HG03521 (cell line): ENCODE results near the gene SEMA5A.

Experiments
- ATAC-seq: cut with Tn5 transposase; IDR thresholded peaks from one replicate; pipeline ENCODE4 v1.9.1; 2021; ENCODE audit warnings: mild to moderate bottlenecking, moderate library complexity; ENCODE audit not compliant: unreplicated experiment

Gene SEMA5A

DNA sequence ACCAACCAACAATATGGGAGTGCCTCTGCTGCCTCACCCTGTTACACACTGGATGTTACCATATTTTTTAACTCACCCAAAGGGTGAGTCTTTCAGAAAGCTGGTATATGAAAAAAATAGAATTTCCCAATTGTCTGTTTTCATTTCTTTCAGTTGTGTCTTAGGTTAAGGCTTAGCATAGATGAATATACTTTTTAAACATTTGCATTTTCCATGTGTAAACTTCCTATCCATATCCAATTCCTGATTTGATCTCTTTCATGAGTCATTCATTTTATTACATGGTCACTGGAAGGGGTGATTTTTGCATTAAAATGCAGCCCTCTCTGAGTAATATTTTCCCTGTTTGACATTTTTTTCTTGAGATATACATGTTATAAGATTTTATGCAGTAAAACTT is 406.5 kb downstream of the SEMA5A start:
- ATAC-seq: no peak

DNA sequence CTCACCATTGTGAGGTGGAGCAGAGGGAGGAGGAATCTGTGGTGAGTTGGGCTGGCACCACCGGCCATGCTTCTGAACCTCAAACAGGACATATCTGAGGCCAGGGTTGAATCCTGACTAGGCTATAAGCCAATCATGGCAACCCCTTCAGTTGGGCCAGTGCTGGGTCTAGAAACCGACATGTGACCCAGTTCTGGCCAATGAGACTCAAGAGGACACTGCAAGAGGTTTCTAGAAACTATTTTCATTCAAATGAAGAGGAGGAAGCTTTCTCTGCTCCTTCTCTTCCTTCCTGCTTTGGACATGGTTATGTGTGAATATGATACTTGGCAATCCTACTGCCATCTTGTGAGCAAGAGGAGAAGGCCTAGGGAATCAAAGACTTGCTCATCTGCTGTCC is 417.7 kb downstream of the SEMA5A start:
- ATAC-seq: no peak

- peak; percentile 44 for ATAC-seq
Measured at GRCh38 chr5:9126490-9126889, 419.4 kb downstream of the SEMA5A start.

- ATAC-seq: peak; percentile 84
Measured at GRCh38 chr5:9125852-9126251, 420.0 kb downstream of the SEMA5A start.

DNA sequence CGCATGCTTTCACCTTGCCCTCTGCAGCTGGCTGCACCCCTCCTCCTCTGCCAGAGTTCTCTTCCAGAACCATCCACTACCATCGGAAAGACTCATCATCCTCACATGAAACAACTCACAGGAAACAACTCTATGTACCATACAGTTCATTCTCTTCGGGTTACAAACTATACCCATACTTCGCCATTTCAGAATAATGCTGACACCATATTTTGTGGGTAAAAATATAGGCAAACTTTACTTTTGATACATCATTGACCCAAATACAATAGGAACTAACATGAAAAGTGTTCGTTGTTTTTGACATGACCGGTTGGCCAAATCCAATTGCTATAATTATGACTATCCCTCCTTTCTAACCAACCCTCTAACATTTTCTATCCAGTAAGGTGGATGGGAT is 421.0 kb downstream of the SEMA5A start:
- ATAC-seq: no peak

DNA sequence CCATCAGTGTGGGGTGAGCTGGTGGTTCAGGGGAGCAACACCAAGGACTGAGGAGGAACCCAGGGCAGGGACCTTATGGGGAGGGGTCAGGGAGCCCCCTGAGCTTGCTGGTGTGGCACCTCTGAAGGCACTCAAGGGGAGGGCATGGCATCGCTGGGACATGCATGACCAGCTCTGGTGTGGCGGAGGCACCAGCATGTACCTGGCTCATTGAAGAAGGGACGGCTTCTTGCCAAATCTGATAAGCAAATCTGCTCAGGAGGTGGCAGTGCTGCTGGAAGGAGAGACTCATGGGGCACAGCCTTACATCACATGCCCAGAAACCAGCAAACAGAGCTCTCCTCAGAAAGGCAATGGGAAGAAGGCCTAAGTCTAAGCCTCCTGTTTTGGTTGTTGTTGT is 421.8 kb downstream of the SEMA5A start:
- ATAC-seq: no peak

- ATAC-seq: no peak
Measured at GRCh38 chr5:9122528-9122927, 423.3 kb downstream of the SEMA5A start.

GRCh38 chr5:9121597-9121996 is 424.3 kb downstream of the SEMA5A start:
- ATAC-seq: no peak

GRCh38 chr5:9118852-9119251 is 427.0 kb downstream of the SEMA5A start:
- ATAC-seq: no peak

- ATAC-seq: no peak
Measured at GRCh38 chr5:9115093-9115492, 430.8 kb downstream of the SEMA5A start.

DNA sequence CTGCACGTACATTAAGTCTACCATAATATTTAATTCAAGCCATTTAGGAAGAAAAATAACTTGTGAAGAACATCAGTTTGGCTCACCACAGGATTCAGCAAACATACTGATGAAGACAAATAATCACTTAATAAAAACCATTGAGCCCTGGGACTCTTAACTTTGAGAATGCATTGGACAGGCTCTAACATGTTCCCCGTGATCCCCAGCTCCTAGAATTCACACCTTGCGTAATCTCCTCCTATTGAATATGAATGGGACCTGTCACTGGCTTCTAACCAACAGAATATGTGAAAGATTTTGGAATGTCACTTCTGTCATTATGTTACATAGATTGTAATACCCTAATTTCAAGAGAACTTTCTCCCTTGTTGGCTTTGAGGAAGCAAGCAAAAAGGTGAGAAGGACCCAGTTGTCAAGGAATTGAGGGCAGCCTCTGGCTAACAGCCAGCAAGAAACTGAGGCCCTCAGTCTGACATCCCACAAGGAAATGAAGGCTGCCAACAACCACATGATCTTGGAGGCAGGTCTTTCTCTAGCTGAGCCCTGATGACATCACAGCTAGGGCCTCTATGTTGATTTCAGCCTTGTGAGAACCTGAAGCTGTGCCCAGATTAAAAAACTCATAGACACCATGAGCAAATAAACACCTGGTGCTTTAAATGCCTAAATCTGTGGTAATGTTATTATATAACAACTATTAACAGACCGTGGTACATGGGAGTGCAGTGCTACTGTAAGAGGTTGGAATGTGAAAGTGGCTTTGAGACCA is 433.2 kb downstream of the SEMA5A start:
- ATAC-seq: no peak

DNA sequence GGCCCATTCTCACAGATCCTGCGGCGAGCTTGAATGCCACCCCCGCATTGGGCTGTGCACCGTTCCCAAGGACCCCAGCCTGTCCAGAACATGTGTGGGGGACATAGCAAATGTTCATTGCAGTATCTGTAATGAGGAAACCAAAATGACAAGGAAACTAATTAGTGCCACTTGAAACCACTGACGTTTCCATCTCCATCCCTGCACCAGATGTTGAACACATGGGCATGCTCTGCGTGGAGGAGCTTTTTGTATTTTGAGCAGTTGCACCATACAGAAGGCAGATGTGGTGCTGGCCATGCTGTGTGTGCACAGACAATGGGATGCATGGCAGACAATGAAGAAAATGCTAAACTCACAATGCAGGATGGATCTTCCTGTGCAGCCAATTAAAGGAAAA is 437.7 kb downstream of the SEMA5A start:
- ATAC-seq: no peak

DNA sequence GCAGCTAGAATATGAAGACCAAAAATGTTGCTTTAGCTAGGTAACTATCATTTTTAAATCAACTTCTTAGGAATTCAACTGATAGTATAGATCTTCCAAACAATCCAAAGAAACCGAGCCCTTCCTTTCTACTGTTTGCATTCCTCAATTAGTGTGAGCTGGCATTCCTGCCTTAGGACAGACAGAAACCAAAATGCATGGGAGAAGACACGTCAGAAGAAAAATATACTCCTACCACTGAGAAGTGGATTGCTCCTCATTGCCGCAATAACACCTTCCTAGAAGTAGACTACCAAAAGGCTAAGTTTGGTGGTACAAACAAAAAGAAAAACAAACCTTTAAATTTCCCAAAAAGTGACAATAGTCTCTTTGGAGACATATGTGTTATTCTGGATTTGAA is 440.0 kb downstream of the SEMA5A start:
- ATAC-seq: no peak

DNA sequence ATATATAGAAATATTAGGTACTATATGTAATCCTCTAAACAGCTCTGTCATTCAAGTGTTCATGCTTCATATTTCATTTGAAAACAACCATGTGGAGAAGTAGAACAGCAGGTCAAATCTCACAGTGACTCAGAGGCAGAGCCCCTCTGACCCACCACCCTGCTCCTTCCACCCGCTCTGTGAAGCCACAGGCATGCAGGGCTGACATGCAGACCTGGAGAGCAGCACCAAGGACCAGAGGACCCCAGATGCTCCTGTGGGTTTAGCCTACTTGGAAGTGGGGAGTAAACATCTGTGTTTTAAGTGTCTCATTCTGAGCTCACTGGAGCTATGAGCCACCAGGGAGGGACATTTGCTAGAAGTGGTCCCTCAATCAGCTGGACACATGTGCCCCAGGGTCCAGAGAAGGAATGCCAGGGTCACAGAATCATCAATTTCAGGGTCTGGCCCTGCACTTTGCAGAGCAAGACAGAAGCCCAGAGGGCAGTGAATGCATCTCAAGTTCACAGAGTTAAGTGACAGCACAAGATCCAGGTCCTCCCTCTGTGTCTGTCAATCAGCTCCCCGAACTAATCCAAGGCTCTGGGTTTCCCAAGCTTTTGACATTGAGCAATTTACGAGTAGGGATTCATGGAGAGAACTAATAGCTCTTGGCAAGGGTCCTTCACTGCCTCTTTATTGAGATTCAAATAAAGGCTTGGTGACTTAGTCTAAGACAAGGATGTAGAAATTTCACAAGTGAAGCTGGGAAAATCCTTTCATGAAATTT is 441.1 kb downstream of the SEMA5A start:
- ATAC-seq: no peak

- ATAC-seq: no peak
Measured at GRCh38 chr5:9103290-9103689, 442.6 kb downstream of the SEMA5A start.

- no peak for ATAC-seq
Measured at GRCh38 chr5:9099689-9100088, 446.2 kb downstream of the SEMA5A start.

GRCh38 chr5:9098990-9099389 is 446.9 kb downstream of the SEMA5A start:
- no peak for ATAC-seq

- no peak for ATAC-seq
Measured at GRCh38 chr5:9094582-9094981, 451.3 kb downstream of the SEMA5A start.

DNA sequence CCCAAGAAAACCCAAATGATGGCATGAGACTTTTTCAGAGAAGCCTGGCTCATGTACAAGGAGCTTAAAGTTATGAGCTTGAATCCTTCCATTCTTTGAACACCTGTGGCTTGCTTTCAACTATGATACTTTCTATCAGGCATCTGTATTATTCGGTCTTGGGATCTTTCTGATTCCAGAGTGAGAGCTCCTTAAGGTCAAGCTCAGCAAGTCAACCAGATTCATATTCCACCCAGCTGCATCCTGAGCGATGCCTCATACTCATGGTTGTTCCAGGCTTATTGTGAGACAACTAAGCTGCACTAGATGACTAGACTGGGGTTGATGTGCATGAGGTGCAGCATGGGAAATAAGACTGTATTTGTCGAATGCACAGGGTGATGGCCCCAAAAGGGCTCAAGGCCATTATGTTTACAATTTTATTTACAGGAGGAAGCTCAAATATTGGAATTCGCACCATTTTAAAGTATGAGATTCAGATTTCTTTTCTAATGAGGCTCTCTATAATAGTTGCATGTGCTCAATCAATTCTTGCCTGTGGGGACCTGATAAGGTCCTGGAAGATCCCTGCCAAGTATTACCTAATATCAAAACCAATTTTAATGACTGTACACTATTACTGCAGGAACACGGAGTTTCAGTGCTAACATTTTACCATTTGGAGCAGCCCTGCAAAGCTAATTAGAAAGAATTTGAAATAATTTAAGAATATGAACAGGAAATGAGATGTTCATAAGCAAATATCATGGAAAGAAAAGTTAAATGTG is 453.8 kb downstream of the SEMA5A start:
- no peak for ATAC-seq

GRCh38 chr5:9090381-9091026 is 455.4 kb downstream of the SEMA5A start:
- ATAC-seq: no peak

GRCh38 chr5:9089893-9090292 is 456.0 kb downstream of the SEMA5A start:
- no peak for ATAC-seq
